SKM-1 (cell line): Measurements from ENCODE around the gene GREB1L.
"Not testable (repeated sequence)": the region's sequence is repeated elsewhere in the genome, so short reads cannot be mapped to it uniquely, and the experiment has no call there.

ENCODE experiments used
- DNase-seq: peaks from one replicate; lab custom pipeline; 2025; ENCODE audit not compliant: unreplicated experiment; lab: John Stamatoyannopoulos, UW

The GREB1L gene

GRCh38 chr18:21262979-21263378, 20.9 kb downstream of the GREB1L start:
- no peak for DNase-seq

GRCh38 chr18:21264651-21265050, 22.6 kb downstream of the GREB1L start:
- DNase-seq = no peak

GRCh38 chr18:21265971-21266673, 24.1 kb downstream of the GREB1L start:
- no peak for DNase-seq

GRCh38 chr18:21267400-21267799, 25.4 kb downstream of the GREB1L start:
- DNase-seq = no peak

GRCh38 chr18:21269349-21269748, 27.3 kb downstream of the GREB1L start:
- DNase-seq = no peak

- DNase-seq = no peak
Measured at GRCh38 chr18:21270453-21270852, 28.4 kb downstream of the GREB1L start.

GRCh38 chr18:21272016-21272579, 30.1 kb downstream of the GREB1L start:
- DNase-seq = no peak

- DNase-seq = no peak
Measured at GRCh38 chr18:21273568-21273967, 31.5 kb downstream of the GREB1L start.

- DNase-seq = no peak
Measured at GRCh38 chr18:21275645-21276044, 33.6 kb downstream of the GREB1L start.

GRCh38 chr18:21277578-21277977, 35.5 kb downstream of the GREB1L start:
- no peak for DNase-seq

GRCh38 chr18:21278218-21278617, 36.2 kb downstream of the GREB1L start:
- DNase-seq = not testable (repeated sequence)

- DNase-seq = no peak
Measured at GRCh38 chr18:21281603-21282002, 39.6 kb downstream of the GREB1L start.

- DNase-seq = no peak
Measured at GRCh38 chr18:21284540-21284939, 42.5 kb downstream of the GREB1L start.

GRCh38 chr18:21289827-21290226, 47.8 kb downstream of the GREB1L start:
- no peak for DNase-seq

- DNase-seq = no peak
Measured at GRCh38 chr18:21291106-21291505, 49.1 kb downstream of the GREB1L start.

GRCh38 chr18:21293479-21293878, 51.4 kb downstream of the GREB1L start:
- DNase-seq = no peak

- no peak for DNase-seq
Measured at GRCh38 chr18:21295101-21295500, 53.1 kb downstream of the GREB1L start.

GRCh38 chr18:21296045-21296444, 54.0 kb downstream of the GREB1L start:
- DNase-seq = no peak

GRCh38 chr18:21298351-21298750, 56.3 kb downstream of the GREB1L start:
- DNase-seq = no peak

GRCh38 chr18:21300035-21300907, 58.2 kb downstream of the GREB1L start:
- DNase-seq = no peak

- DNase-seq = no peak
Measured at GRCh38 chr18:21300908-21301200, 58.8 kb downstream of the GREB1L start.

- no peak for DNase-seq
Measured at GRCh38 chr18:21303445-21303844, 61.4 kb downstream of the GREB1L start.
